ENCODE data around the gene LRRC51.

The LRRC51 gene

DNA sequence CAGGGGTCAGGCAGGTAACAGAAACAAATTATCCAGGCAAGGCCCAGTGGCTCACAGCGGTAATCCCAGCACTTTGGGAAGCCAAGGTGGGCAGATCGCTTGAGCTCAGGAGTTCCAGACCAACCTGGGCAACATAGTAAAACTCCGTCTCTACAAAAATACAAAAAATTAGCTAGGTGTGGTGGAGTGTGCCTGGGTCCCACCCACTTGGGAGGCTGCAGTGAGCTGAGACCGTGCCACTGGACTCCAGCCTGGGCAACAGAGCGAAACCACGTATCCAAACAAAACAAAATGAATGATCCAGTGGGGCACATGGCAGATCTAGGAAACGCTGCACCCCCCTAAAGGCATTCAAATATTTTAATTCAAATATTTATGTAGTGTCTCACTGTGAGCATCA, 10.2 kb upstream of the LRRC51 start:
- DNase-seq (ENCODE audit: low read depth): no peak
- H3K4me3 ChIP-seq (ENCODE audit: low read depth, low read length): no peak overlapping the region
- TF ChIP-seq, protein P1, sequence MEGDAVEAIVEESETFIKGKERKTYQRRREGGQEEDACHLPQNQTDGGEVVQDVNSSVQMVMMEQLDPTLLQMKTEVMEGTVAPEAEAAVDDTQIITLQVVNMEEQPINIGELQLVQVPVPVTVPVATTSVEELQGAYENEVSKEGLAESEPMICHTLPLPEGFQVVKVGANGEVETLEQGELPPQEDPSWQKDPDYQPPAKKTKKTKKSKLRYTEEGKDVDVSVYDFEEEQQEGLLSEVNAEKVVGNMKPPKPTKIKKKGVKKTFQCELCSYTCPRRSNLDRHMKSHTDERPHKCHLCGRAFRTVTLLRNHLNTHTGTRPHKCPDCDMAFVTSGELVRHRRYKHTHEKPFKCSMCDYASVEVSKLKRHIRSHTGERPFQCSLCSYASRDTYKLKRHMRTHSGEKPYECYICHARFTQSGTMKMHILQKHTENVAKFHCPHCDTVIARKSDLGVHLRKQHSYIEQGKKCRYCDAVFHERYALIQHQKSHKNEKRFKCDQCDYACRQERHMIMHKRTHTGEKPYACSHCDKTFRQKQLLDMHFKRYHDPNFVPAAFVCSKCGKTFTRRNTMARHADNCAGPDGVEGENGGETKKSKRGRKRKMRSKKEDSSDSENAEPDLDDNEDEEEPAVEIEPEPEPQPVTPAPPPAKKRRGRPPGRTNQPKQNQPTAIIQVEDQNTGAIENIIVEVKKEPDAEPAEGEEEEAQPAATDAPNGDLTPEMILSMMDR (IDR thresholded peaks at IDR 0.05; ENCODE audit: low read depth, low read length, missing control alignments): no peak

DNA sequence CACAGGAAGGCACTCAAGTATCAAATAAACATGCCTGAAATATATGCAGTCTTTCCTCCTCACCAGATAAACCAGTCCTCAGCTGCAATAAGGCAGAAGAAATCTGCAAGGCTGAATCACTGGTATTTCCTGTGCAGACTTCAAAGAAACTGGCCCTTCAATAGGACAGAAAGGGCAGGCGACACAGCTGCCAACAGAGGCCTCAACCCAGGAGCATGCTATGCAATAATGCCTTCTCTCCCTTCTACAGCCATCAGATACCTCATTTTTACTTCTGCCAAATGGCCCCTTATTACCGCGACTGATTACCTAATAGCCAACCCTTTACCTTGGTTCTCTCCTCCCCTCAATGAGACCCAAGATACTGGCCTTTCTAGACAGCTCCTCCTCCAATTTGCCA, 8.3 kb upstream of the LRRC51 start:
- no peak overlapping the region for H3K4me3 ChIP-seq (ENCODE audit: low read depth, low read length)
- no peak for DNase-seq (ENCODE audit: low read depth)
- TF ChIP-seq, protein P1 (IDR thresholded peaks at IDR 0.05; ENCODE audit: low read depth, low read length, missing control alignments): no peak

DNA sequence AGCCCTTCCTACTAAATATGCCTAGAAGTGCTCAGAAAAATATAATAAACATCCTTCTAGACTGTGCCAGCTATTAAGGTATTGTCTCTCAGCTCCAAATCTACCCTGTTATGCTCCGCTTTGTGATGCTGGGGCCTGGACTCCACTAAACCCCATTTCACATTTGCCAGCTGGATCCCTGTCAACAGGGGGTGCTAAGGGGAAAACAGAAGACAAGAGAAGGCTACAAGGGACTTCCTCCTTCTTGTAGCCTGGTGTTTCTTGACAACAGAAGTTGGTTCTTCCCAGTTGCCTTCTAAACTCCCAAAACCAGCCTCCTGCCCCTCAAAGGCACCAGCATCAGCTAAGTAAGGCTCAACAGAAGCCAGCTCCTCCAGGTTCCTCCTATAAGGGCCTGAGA, 5.5 kb upstream of the LRRC51 start:
- TF ChIP-seq, protein P1 (IDR thresholded peaks at IDR 0.05; ENCODE audit: low read depth, low read length, missing control alignments): peak; percentile 8
- H3K4me3 ChIP-seq (ENCODE audit: low read depth, low read length): no peak overlapping the region
- DNase-seq (ENCODE audit: low read depth): no peak

DNA sequence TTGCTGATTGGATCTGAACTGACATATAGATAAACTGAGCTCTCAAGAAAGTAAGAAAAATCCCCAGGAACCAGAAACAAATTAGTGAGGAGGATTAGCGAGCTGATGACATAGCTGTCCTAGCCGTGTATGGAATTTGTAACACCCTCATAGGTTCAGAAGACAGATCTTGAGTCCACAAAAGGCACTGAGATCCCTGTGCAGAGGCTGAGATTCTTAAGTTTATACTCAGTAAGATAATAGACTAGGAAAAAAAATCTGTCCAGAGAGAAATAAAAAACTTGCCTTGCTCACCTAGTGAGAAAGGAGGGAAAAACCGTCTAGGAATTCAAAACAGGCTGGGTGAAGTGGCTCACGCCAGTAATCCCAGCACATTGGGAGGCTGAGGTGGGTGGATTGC, 4.9 kb upstream of the LRRC51 start:
- H3K4me3 ChIP-seq (ENCODE audit: low read depth, low read length): no peak overlapping the region
- TF ChIP-seq, protein P1 (IDR thresholded peaks at IDR 0.05; ENCODE audit: low read depth, low read length, missing control alignments): no peak
- DNase-seq (ENCODE audit: low read depth): no peak

DNA sequence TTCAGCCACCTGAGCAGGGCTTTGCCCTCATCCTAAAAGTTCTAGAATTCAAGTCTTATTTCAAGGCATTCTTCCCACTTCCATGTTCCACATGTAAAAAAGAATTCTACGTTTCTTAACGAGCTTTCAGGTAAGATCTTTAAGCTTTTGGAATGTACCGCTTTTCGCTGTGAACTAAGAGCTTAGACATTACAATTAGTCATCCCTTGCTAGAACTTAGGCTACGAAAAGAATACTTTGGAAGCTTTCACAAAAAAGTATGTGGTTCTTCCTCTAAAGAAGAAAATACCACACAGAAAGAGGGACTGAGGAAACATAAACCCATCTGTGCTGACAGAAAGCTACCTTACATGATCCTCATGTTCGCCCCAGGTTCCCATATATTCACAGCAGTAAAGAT, 2.2 kb upstream of the LRRC51 start:
- TF ChIP-seq, protein P1 (IDR thresholded peaks at IDR 0.05; ENCODE audit: low read depth, low read length, missing control alignments): no peak
- no peak overlapping the region; the same call in 1 of the 2 replicates for H3K4me3 ChIP-seq (ENCODE audit: low read depth, low read length)
- no peak for DNase-seq (ENCODE audit: low read depth)

DNA sequence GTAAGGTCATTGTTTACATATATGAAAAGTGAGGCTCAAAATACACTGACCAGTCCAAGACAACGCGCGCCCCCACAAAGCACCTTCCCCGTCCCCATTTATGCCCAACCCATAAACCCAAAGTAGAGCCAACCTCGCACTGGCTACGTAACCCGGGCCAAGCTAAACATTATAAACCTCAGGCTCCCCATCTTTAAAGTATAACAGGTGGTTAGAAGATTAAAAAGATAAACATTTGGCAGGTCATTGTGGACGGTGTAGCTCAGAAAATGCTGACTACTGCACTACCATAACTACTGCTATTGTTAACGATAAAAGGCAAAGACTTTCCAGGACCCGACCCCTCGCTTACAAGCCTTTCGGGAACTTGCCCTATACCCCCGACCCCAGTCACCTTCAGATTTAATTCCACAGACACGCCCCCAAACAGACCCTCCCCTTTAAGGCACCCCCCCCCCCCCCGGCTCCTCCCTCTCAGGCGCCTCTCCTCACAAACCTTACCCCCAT, 778 bp upstream of the LRRC51 start:
- TF ChIP-seq, protein P1 (IDR thresholded peaks at IDR 0.05; ENCODE audit: low read depth, low read length, missing control alignments): no peak
- DNase-seq (ENCODE audit: low read depth): no peak
- peak overlapping the region; percentile 83 for H3K4me3 ChIP-seq (ENCODE audit: low read depth, low read length)

DNA sequence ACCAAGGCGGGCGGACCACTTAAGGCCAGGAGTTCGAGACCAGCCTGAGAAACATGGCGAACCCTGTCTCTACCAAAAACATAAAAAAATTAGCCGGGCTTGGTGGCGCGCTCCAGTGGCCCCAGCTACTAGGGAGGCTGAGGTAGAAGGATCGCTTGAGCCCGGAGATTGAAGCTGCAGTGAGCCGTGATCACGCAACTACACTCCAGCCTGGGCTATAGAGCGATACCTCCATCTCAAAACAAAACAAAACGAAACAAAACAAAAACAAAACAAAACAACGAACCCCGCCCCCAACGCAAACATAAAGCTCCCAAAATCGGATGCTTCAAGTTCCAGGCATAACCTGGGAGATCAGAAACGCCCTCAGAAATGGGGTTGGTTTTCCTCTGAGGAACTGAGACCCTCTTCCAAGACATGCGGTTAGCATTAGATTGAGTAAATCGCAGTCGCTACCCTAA, 564 bp downstream of the LRRC51 start:
- peak overlapping the region; percentile 58 for H3K4me3 ChIP-seq (ENCODE audit: low read depth, low read length)
- DNase-seq (ENCODE audit: low read depth): no peak
- TF ChIP-seq, protein P1 (IDR thresholded peaks at IDR 0.05; ENCODE audit: low read depth, low read length, missing control alignments): no peak
